GM19240 (cell line): ENCODE results near the gene GOLGA8A.
A peak's percentile ranks its signal among the peaks of the same experiment; 100 is the strongest.
"Not testable (repeated sequence)": the region's sequence is repeated elsewhere in the genome, so short reads cannot be mapped to it uniquely, and the experiment has no call there.

Experiments used
- DNase-seq: peaks from one replicate; pipeline ENCODE4 v3.0.0; 2011; ENCODE audit warnings: low spot score; ENCODE audit not compliant: insufficient read length

Gene GOLGA8A, protein sequence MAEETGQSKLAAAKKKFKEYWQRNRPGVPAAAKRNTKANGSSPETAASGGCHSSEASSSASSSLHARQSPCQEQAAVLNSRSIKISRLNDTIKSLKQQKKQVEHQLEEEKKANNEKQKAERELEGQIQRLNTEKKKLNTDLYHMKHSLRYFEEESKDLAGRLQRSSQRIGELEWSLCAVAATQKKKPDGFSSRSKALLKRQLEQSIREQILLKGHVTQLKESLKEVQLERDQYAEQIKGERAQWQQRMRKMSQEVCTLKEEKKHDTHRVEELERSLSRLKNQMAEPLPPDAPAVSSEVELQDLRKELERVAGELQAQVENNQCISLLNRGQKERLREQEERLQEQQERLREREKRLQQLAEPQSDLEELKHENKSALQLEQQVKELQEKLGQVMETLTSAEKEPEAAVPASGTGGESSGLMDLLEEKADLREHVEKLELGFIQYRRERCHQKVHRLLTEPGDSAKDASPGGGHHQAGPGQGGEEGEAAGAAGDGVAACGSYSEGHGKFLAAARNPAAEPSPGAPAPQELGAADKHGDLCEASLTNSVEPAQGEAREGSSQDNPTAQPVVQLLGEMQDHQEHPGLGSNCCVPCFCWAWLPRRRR

DNA sequence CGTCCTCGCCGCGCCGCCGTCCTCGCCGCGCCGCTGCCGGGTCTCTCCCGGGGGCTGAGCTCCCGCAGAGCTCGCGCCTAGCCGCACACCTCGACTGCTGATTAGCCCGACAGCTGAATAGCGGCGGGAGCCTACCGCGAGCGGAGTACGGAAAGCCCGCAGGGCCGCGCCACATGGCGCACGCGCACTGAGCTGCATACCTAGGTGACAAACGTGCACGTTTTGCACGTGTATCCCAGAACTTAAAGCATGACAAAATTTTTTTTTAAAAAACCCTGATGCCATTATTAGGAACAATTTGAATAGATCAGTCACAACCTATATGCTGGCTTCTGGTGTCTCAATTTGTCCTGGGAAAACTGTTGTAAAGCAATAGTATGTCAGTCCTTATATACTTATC, at the start of gene GOLGA8A:
Gene GOLGA8A (minus strand): TSS at position 122 of the 400 bp plus-strand sequence. CDS start 48,117 bp downstream, outside the sequence.
- peak; percentile 72 for DNase-seq

DNA sequence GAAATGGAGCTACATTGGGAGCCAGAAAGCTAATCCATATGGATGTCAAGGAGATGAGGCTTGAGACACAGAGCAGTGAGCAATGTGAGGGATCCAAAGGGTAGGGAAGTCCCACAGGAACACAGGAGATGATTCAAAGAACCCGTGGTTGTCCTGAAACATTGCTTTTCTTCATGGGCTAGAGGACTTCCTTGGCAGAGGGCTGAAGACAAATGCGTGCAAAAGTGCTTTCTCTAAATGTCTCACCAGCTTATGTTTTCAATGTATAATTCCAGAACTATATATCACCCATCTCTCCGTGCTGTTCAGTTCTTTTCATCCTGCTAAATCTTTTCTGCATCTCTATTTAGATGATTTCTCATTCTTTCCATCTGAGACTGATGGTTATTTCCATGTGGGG, 46.0 kb upstream of the GOLGA8A start:
- DNase-seq: no peak

DNA sequence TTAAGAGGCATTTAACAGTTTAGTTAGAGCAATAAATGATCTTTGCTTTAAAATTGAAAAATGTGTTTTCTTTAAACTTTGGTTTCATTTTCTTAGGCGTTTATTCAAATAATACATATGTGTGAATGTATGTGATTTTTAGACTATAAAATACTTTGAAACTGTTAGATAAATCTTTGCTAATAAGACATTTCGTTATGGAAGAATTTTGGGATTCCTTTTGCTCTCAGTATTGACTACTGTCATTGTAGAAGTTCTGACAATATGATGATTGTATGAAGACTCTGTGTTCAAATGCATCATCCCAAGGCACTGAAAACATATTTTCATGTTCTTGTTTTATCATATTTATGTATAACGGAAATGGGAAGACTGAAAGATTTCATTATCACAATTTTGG, 43.8 kb upstream of the GOLGA8A start:
- DNase-seq: no peak

DNA sequence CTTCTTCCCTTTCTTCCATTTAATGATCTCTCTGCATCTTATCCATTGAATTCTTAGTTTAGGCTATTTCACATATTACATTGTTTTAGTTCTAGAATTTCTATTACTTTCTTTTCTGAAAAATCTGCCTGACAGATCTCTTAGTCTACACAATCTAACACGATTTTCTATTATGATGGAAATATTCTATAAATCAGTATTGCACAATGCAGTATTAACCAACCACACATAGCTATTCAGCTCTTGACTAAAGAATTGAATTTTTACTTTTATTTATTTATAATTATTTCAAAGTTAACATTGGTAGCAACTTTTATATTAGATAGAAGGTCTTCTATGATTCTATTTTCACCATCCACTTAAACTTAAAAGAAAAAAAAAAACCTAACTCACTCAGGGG, 36.2 kb upstream of the GOLGA8A start:
- no peak for DNase-seq

DNA sequence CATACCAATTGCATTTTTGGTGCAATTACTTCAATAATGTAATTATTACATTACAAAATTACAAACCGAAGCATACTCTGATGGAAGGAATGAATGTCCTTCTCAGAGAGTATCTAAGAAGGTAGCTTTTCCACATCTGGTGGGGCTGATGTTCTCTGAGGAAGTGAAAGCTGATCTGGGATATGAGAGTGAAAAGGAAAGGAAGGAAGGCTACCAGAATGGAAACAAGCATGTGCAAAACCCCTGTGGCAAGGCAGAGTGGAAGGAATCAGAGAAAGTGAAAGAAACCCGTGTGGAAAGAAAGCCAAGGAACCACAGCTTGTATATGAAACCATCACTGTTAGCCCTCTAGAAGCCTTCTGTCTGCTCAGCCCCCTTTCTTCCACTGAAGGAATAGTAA, 35.3 kb upstream of the GOLGA8A start:
- DNase-seq: no peak

DNA sequence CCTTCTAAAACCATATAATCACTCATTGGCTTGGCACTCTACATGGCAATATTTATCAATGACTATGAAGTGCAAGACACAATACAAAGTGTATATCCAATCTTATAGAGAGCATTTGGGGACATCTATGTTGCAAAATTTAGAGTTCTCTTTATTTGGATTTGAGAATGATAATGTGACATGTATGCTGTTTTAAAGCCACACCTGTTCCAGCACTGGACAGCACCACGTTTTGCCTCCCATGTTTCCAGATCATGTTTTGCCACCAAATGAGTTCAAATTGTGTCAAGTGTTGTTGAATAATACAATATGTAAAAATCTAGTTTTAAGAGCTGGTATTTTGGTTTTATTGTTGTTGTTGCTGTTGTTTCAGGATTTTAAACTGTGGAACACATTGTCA, 33.3 kb upstream of the GOLGA8A start:
- DNase-seq: no peak

DNA sequence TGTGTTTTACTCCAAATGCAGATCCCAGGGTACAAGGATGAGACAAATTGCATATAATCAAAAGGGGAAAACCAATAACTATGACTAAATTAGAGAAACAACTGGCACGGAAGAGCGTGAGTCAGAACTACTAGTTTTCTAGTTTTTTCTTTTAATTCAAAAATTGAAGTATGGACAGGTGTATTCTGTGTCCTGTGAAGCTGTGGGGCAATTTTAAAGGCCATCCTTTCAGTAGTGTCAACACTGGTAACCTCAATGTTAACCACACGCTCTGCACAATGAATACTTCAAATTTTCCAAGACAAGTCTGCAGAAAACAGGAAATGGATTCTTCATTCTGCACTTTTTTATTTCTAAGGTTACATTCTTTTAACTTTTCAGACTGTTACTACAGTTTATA, 32.5 kb upstream of the GOLGA8A start:
- no peak for DNase-seq

DNA sequence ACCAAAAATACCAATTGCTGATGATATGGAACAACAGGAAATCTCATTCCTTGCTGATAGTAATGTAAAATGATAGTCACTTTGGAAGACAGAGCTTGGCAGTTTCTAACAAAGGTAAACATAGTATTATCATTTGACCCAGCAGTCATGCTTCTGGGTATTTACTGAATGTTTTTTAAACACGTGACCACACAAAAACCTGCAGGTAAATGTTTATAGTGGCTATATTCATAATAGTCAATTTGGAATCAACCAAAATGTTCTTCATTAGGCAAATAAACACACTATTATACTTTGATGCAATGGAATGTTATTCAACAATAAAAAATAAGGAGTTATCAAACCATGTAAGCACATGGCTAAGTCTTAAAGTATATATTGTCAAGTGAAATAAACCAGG, 24.1 kb upstream of the GOLGA8A start:
- DNase-seq: no peak

DNA sequence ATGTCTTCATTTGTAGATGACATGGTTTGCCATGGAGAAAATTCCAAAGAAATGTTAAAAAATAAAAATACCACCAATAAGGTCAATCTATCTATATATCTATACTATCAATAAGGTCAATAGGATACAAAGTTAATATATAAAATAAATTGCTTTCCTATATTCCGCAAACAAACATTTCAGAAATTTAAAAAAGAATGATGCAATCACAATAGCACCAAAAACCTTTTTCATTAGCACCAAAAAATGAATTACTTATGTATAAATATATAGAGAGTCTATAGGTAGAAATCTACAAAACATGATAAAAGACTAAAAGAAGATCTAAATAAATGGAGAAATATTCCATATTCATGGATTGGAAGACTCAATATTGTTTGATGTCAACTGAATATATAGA, 22.8 kb upstream of the GOLGA8A start:
- DNase-seq: no peak

DNA sequence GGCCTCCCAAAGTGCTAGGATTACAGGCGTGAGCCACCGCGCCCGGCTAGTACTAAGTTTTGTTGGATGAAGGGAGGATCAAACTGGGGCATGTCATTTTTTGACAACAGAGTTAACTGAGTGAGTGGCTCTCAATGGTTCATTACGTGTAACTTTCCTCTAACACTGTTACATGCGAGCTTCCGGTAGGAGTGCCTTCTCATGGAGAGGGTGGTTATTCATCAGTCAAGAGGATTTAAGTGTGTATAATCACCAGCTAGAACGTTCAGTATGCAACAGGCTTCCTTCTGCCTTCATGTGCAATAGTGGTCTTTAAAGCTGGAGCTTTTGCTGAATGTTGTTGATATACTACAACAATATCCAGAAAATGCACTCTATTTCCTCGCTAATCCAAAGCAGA, 19.1 kb upstream of the GOLGA8A start:
- no peak for DNase-seq

DNA sequence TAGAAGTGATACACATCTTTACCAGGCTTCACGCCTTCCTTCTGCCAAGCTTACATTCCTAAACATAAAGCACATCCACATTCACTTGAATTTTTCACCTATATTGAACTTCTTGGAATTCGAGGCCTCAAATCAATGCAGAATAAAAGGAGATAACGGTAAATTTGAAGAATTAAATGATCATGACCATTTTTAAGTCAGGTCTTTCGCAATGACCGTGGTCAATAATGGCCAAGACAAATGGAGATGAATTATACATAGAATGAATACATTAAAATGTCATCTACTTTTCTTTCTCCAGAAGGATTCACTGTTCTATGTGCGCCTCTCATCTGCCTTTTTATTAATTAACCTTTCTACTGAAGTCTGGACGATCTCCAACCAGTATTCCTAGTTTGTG, 5.3 kb upstream of the GOLGA8A start:
- no peak for DNase-seq

DNA sequence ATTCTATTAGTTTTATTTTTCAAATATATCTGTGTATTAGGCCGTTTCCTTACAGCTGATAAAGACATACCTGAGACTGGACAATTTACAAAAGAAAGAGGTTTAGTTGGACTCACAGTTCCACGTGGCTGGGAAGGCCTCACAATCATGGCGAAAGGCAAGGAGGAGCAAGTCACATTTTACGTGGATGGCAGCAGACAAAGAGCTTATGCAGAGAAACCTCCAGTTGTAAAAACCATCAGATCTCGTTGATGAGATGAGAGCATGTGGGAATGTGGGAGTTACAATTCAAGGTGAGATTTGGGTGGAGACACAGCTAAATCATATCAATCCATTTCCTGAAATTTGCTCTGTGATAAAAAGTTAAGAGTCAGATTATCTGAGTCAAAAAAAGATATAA, 2.3 kb upstream of the GOLGA8A start:
- no peak for DNase-seq

DNA sequence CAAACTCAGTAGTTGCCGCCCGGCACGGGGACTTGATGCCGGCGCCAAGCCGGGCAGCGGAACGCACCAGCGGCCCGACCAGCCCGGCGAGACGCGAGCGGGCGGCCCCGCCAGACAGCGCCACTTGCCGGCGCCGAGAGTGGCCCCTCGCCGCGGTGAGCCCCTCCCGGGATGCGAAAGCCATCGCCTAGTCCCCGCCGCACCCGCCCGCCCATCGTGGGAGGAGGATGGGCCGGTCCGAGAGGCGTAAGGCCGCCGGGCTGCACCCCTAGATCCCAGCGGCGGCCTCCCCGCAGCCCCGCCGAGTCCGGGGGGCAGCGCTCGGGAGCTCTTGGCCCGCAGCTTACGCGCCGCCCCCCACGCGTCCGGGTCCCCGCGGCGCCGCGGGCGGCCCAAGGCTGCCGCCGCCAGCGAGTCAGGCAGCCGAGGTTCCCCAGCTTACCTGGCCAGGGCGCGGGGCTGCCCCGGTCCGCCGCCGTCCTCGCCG, 609 bp downstream of the GOLGA8A start:
- peak; percentile 44 for DNase-seq

DNA sequence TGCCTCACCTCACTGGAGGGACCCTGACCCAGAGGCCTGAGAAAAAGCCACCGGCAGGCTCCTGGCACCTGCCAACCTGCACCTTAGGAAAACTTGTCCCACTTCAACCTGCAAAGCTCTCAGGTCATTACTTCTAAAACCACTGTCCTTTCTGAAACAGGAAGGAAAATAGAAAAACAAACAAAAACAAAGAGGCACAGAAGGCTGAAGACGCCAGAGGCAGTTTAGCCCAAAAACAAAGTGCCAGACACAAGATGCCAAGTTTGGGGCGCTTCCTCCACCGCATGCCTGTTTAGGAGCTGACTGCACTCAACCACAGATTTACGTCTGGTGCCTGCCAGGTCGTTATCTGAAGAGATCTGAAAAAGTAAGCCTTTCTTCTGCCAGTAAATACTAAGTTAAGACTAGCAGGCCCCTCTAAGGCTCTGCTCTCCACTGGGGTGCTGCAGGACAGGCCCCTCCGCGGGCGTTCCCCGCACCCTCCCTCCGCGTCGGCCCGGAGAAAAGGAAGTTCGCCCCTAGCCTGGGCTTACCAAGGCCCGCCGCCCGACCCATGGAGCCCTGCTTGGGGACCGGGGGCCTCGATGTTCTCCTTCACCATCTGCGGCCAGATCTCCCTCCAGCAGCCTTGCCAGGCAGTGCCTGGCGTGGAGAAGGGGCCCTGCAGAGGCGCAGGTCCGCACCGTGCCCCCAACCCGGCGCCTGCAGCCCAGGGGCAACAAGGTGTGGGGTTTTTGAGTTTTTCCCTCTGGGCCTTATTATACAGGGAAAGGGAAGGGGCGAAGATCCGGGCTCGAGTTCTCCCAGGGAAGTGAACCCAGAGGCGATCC, 1.3 kb downstream of the GOLGA8A start:
- no peak for DNase-seq

DNA sequence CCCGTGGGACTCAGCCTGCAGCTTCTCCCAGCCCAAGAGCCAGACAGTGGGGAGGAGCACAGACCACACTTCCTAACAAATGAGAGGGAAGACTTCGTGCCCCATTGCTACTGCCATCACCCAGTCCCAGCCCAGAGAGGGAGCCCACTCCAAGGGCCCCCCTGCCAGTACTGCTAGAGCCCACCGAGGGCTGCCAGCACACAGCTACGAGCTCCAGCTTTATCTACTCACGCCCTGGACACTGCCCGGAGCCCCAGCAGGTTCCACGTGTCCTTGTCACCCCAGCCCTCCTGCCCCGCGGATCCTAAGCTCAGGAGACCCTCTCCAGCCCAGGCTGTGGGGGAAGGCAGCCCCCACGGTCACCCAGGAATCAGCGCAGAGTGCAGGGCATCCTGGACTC, 1.9 kb downstream of the GOLGA8A start:
- DNase-seq: no peak

DNA sequence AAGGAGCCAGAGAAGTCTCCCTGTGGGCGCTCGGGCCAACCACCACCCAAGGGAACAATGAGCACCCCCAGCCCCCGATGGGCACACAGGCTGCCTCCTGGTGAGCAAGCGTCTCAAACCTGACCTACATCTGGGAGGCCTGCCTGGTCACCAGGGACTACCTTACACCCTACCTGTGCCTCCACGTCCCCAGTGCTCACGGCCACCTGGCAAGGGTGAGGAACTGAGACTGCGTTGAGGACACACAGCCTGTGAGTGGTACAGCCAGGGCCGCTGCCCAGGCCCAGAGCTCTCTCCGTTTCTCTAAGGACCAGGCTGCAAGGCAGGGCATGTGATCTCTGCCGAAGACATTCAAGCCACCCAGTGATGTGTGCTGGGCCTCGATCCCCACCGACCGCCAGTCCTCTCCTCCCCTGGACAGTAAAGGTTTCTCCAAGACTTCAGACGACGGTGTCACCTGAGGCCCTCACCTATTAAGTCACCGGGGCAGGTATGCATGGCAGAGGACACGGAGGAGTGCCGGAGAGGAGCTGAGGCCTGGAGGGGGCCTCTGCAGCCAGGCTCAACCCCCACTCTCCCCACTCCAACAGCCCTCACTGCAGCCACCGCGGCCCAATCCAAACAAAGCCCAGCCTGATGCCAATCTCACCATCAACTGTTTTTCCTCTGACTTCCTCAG, 2.8 kb downstream of the GOLGA8A start:
- no peak for DNase-seq

DNA sequence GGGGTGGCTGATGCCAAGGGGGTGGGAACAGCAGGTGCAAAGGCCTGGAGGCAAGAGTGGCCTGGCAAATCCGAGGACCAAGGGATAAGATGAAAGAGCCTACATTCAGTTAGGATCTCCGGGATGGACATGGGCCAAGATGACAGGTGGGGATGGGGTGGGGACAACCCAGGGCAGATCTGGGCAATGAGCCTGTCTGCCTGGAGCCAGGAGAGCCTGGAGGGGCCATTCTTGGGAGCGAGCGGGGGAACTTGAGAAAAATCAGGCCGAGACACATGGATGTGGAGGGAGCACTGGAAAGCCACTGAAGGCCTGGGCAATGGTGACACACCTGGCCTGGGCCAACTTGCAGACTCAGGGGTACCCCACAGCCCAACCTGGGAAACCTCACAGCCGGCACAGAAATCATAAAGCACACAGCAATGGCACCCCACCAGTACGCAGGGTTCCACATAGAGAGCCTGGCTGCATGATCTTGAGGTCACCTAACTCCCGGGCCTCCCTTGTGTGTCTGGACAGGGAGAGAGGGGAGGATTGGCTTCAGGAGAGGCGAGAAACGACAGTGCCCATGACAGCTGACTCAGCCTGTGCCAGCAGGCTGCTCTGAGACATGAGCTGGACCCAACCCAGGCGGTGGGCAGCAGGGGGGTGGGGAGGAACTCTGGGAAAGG, 3.5 kb downstream of the GOLGA8A start:
- DNase-seq: not testable (repeated sequence)

DNA sequence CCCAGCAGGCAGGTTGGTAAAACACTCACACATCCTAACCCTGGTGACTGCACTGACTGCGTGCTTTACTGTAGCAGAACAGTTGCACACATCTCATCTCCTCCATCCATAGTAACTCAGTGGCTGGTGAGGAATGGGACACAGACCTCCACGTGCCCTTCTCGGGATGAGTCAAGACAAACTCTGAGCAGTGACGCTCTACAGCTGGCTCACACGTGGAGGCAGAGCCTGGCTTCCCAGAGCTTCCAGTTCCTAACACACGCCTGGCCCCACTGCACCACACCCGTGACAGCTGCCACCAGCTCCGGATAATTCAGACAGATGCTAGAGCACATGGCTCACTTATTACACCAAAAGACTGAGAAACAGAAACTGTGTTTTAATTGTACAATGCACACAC, 7.0 kb downstream of the GOLGA8A start:
- DNase-seq: not testable (repeated sequence)

DNA sequence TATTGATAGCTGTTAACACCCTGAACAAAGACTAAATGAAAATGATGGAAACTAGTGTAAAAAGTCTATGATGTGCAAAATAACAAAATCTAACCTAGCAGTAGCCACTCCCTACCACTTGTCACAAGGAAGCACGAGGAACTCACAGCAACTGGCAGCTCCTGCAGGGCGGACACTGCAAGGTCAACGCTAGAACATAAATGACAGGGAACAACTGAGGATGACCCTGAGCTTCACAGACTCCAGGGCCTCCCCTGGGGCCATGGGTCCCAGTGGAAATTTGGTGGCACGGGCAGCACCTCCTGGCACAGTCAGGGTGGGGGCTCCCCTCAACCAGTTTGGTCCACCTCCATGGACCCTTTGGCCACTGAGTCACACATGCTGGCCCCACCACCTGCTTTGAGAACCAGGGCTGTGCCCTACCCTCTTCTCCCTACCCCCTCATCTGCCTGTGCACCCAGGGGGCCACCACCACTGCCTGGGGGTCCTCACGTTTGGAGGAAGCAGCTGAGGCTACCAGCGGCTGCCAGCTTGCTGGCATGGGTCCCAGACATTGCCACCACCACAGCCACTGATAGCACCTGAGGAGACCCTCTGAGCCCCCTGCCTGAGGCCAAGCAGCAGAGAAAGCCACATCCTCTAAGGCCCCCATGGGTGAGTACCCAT, 14.1 kb downstream of the GOLGA8A start:
- not testable (repeated sequence) for DNase-seq

DNA sequence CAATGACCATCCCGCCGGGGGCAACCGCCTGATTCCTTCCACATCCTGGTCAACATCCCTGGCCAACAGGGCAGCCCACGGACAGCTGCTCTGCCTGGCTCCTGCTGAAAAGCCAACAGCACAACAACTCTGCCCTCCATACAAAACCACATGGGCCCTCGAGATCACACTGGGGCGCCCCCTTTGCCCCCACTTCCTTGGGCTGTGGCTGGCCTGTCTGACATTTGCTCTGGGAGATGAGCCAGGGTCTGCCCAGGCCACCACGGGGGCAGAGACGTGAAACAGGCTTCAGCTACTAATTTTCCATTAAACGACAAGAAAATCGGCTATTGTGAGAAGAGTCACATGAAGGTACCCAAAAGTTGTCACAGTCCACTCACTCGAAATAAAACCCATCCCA, 16.7 kb downstream of the GOLGA8A start:
- DNase-seq: not testable (repeated sequence)
